WTC11 (cell line): ENCODE data around the gene RETREG1. TPM values are rescaled to one million over a fixed set of nuclear protein-coding genes. Genes with fewer than 3 reads are reported as not detected.

Experiments
- ATAC-seq: fragments of 200-7000 bp; cut with Tn5 transposase; 2 replicates; pipeline ENCODE4 v1.10.0; 2021; ENCODE audit warnings: mild to moderate bottlenecking, moderate library complexity
- CTCF ChIA-PET: fragments of 300-600 bp; sonication (Branson Sonifier 250); formaldehyde crosslinking; loops from one replicate; lab custom pipeline; 2021; ENCODE audit warnings: antibody characterized with exemption; lab: Charles Lee
- POLR2A ChIA-PET: fragments of 350-600 bp; sonication (Branson Sonifier 250); formaldehyde crosslinking; loops from one replicate; lab custom pipeline; 2021; ENCODE audit warnings: antibody characterized with exemption; lab: Charles Lee
- DNase-seq: peaks from one replicate; pipeline ENCODE4 v3.0.0; 2021; ENCODE audit warnings: low spot score
- H3K27ac Mint-ChIP-seq: 2 replicates; pipeline ENCODE4 v1.8.0; 2021; ENCODE audit warnings: mixed read lengths
- H3K27me3 Mint-ChIP-seq: 2 replicates; pipeline ENCODE4 v1.8.0; 2021; ENCODE audit warnings: low read depth, mild to moderate bottlenecking, moderate library complexity, mixed read lengths
- H3K36me3 Mint-ChIP-seq: 2 replicates; pipeline ENCODE4 v1.8.0; 2021; ENCODE audit warnings: mixed read lengths
- H3K4me1 Mint-ChIP-seq: 2 replicates; pipeline ENCODE4 v1.8.0; 2022; ENCODE audit warnings: mixed read lengths
- H3K4me3 Mint-ChIP-seq: 2 replicates; pipeline ENCODE4 v1.8.0; 2021; ENCODE audit warnings: mild to moderate bottlenecking, moderate library complexity, mixed read lengths
- H3K9me3 Mint-ChIP-seq: 2 replicates; pipeline ENCODE4 v1.8.0; 2021; ENCODE audit warnings: mixed read lengths
- AR ChIP-seq: fragments of 250-450 bp; sonication (Bioruptor Pico); IDR thresholded peaks from 2 replicates; pipeline ENCODE4 v1.9.0; 2021; ENCODE audit warnings: mild to moderate bottlenecking
- ATF1 ChIP-seq: sonication (generic); formaldehyde crosslinking; IDR thresholded peaks from 2 replicates; pipeline ENCODE4 v1.8.1; 2023; ENCODE audit warnings: mild to moderate bottlenecking, moderate library complexity, missing genetic modification reagents
- ATF3 ChIP-seq: sonication (generic); formaldehyde crosslinking; conservative IDR thresholded peaks from 2 replicates; pipeline ENCODE4 v1.8.1; 2022; ENCODE audit warnings: mild to moderate bottlenecking, missing genetic modification reagents
- FOXK1 ChIP-seq: sonication (generic); formaldehyde crosslinking; IDR thresholded peaks from 2 replicates; pipeline ENCODE4 v1.8.0; 2022; ENCODE audit warnings: mild to moderate bottlenecking, moderate library complexity, missing genetic modification reagents
- NFATC4 ChIP-seq: fragments of 250-450 bp; sonication (Bioruptor Pico); IDR thresholded peaks from 2 replicates; pipeline ENCODE4 v1.9.0; 2021; ENCODE audit warnings: mild to moderate bottlenecking
- NR1H2 ChIP-seq: sonication (generic); formaldehyde crosslinking; IDR thresholded peaks from 2 replicates; pipeline ENCODE4 v1.9.0; 2021; ENCODE audit warnings: mild to moderate bottlenecking, moderate library complexity, missing genetic modification reagents
- USF1 ChIP-seq: sonication (generic); formaldehyde crosslinking; IDR thresholded peaks from 2 replicates; pipeline ENCODE4 v1.8.0; 2022; ENCODE audit warnings: mild to moderate bottlenecking, missing genetic modification reagents
- ZBTB21 ChIP-seq: sonication (generic); formaldehyde crosslinking; IDR thresholded peaks from 2 replicates; pipeline ENCODE4 v1.8.1; 2023; ENCODE audit warnings: mild to moderate bottlenecking, missing genetic modification reagents, borderline replicate concordance
- ZNF121 ChIP-seq: sonication (generic); formaldehyde crosslinking; IDR thresholded peaks from 2 replicates; pipeline ENCODE4 v1.8.0; 2023; ENCODE audit warnings: missing genetic modification reagents
- total RNA-seq: library from RNA; stranded (reverse); gene quantifications from 3 replicates; pipeline ENCODE4 v1.2.3, GENCODE V29; 2021
- TF ChIP-seq, protein P1 (sequence below): sonication (generic); formaldehyde crosslinking; IDR thresholded peaks from 2 replicates; pipeline ENCODE4 v1.8.1; 2023; ENCODE audit warnings: mild to moderate bottlenecking, missing genetic modification reagents
- TF ChIP-seq, protein P2 (sequence below): sonication (generic); formaldehyde crosslinking; IDR thresholded peaks from 2 replicates; pipeline ENCODE4 v1.8.1; 2022; ENCODE audit warnings: missing genetic modification reagents, borderline replicate concordance
- TF ChIP-seq, protein P3 (sequence below): fragments of 250-450 bp; sonication (Bioruptor Pico); IDR thresholded peaks from 2 replicates; pipeline ENCODE4 v1.8.0; 2021; ENCODE audit warnings: mild to moderate bottlenecking
- TF ChIP-seq, protein P4 (sequence below): sonication (generic); formaldehyde crosslinking; IDR thresholded peaks from 2 replicates; pipeline ENCODE4 v1.8.0; 2022; ENCODE audit warnings: missing genetic modification reagents
- TF ChIP-seq, protein P5 (sequence below): fragments of 250-450 bp; sonication (Bioruptor Pico); IDR thresholded peaks from 2 replicates; pipeline ENCODE4 v2.1.2; 2022; ENCODE audit warnings: mild to moderate bottlenecking, moderate library complexity
- TF ChIP-seq, protein P6 (sequence below): fragments of 250-450 bp; sonication (Bioruptor Pico); IDR thresholded peaks from 2 replicates; pipeline ENCODE4 v1.9.0; 2021; ENCODE audit warnings: mild to moderate bottlenecking, borderline replicate concordance

Gene RETREG1
- total RNA-seq, 1 experiment from 2014 or later, result 2.2 TPM

DNA sequence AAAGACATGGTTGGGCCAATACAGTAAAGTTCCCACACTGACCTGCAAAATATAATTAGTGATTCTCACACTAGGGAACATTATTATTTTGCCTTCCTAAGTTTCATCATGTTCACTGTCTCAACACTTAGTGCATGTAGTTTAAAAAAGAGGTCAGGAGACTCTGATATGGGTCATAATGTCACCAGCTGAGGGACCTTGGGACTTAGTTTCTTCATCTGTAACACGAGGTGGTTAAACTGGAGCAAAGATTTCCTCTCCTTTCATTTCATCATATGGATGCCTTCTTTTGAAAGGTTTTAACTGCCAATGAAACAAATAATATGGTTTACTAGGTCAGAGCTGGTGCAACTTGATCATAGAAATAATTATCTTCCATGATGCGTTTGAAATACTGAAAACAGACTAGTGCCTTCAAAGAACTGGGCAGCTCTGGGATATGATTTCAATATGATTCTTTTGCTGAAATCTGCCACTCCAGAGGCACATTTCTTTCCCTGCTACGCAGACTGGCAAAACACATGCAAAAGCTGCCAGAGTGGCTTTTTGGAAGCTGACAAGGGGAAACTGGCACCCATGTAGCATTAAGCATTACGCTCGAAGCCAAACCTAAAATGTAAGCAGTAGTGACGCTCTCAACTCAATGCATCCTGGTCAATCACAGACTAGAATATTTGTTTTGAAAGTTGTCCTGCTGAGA, 20.8 kb downstream of the RETREG1 start (continued):
- TF ChIP-seq, protein P1, sequence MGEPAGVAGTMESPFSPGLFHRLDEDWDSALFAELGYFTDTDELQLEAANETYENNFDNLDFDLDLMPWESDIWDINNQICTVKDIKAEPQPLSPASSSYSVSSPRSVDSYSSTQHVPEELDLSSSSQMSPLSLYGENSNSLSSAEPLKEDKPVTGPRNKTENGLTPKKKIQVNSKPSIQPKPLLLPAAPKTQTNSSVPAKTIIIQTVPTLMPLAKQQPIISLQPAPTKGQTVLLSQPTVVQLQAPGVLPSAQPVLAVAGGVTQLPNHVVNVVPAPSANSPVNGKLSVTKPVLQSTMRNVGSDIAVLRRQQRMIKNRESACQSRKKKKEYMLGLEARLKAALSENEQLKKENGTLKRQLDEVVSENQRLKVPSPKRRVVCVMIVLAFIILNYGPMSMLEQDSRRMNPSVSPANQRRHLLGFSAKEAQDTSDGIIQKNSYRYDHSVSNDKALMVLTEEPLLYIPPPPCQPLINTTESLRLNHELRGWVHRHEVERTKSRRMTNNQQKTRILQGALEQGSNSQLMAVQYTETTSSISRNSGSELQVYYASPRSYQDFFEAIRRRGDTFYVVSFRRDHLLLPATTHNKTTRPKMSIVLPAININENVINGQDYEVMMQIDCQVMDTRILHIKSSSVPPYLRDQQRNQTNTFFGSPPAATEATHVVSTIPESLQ (CRISPR knock-in tag), result no peak
- TF ChIP-seq NFATC4 (CRISPR knock-in tag), result no peak
- no peak for TF ChIP-seq ZNF121 (CRISPR knock-in tag)
- TF ChIP-seq, protein P2, sequence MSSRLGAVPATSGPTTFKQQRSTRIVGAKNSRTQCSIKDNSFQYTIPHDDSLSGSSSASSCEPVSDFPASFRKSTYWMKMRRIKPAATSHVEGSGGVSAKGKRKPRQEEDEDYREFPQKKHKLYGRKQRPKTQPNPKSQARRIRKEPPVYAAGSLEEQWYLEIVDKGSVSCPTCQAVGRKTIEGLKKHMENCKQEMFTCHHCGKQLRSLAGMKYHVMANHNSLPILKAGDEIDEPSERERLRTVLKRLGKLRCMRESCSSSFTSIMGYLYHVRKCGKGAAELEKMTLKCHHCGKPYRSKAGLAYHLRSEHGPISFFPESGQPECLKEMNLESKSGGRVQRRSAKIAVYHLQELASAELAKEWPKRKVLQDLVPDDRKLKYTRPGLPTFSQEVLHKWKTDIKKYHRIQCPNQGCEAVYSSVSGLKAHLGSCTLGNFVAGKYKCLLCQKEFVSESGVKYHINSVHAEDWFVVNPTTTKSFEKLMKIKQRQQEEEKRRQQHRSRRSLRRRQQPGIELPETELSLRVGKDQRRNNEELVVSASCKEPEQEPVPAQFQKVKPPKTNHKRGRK (CRISPR knock-in tag), result no peak
- TF ChIP-seq, protein P3, sequence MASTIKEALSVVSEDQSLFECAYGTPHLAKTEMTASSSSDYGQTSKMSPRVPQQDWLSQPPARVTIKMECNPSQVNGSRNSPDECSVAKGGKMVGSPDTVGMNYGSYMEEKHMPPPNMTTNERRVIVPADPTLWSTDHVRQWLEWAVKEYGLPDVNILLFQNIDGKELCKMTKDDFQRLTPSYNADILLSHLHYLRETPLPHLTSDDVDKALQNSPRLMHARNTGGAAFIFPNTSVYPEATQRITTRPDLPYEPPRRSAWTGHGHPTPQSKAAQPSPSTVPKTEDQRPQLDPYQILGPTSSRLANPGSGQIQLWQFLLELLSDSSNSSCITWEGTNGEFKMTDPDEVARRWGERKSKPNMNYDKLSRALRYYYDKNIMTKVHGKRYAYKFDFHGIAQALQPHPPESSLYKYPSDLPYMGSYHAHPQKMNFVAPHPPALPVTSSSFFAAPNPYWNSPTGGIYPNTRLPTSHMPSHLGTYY, result no peak

- CTCF ChIA-PET, result no interaction called here
- TF ChIP-seq ZBTB21 (CRISPR knock-in tag) (no peak), ATF3 (CRISPR knock-in tag) (no peak), AR (CRISPR knock-in tag) (no peak), USF1 (CRISPR knock-in tag) (no peak), NR1H2 (CRISPR knock-in tag) (no peak), FOXK1 (CRISPR knock-in tag) (no peak), ATF1 (CRISPR knock-in tag) (no peak)
- TF ChIP-seq, protein P4, sequence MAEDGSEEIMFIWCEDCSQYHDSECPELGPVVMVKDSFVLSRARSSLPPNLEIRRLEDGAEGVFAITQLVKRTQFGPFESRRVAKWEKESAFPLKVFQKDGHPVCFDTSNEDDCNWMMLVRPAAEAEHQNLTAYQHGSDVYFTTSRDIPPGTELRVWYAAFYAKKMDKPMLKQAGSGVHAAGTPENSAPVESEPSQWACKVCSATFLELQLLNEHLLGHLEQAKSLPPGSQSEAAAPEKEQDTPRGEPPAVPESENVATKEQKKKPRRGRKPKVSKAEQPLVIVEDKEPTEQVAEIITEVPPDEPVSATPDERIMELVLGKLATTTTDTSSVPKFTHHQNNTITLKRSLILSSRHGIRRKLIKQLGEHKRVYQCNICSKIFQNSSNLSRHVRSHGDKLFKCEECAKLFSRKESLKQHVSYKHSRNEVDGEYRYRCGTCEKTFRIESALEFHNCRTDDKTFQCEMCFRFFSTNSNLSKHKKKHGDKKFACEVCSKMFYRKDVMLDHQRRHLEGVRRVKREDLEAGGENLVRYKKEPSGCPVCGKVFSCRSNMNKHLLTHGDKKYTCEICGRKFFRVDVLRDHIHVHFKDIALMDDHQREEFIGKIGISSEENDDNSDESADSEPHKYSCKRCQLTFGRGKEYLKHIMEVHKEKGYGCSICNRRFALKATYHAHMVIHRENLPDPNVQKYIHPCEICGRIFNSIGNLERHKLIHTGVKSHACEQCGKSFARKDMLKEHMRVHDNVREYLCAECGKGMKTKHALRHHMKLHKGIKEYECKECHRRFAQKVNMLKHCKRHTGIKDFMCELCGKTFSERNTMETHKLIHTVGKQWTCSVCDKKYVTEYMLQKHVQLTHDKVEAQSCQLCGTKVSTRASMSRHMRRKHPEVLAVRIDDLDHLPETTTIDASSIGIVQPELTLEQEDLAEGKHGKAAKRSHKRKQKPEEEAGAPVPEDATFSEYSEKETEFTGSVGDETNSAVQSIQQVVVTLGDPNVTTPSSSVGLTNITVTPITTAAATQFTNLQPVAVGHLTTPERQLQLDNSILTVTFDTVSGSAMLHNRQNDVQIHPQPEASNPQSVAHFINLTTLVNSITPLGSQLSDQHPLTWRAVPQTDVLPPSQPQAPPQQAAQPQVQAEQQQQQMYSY, result no peak
- TF ChIP-seq, protein P5, sequence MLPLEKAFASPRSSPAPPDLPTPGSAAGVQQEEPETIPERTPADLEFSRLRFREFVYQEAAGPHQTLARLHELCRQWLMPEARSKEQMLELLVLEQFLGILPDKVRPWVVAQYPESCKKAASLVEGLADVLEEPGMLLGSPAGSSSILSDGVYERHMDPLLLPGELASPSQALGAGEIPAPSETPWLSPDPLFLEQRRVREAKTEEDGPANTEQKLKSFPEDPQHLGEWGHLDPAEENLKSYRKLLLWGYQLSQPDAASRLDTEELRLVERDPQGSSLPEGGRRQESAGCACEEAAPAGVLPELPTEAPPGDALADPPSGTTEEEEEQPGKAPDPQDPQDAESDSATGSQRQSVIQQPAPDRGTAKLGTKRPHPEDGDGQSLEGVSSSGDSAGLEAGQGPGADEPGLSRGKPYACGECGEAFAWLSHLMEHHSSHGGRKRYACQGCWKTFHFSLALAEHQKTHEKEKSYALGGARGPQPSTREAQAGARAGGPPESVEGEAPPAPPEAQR, result no peak
- TF ChIP-seq, protein P6, sequence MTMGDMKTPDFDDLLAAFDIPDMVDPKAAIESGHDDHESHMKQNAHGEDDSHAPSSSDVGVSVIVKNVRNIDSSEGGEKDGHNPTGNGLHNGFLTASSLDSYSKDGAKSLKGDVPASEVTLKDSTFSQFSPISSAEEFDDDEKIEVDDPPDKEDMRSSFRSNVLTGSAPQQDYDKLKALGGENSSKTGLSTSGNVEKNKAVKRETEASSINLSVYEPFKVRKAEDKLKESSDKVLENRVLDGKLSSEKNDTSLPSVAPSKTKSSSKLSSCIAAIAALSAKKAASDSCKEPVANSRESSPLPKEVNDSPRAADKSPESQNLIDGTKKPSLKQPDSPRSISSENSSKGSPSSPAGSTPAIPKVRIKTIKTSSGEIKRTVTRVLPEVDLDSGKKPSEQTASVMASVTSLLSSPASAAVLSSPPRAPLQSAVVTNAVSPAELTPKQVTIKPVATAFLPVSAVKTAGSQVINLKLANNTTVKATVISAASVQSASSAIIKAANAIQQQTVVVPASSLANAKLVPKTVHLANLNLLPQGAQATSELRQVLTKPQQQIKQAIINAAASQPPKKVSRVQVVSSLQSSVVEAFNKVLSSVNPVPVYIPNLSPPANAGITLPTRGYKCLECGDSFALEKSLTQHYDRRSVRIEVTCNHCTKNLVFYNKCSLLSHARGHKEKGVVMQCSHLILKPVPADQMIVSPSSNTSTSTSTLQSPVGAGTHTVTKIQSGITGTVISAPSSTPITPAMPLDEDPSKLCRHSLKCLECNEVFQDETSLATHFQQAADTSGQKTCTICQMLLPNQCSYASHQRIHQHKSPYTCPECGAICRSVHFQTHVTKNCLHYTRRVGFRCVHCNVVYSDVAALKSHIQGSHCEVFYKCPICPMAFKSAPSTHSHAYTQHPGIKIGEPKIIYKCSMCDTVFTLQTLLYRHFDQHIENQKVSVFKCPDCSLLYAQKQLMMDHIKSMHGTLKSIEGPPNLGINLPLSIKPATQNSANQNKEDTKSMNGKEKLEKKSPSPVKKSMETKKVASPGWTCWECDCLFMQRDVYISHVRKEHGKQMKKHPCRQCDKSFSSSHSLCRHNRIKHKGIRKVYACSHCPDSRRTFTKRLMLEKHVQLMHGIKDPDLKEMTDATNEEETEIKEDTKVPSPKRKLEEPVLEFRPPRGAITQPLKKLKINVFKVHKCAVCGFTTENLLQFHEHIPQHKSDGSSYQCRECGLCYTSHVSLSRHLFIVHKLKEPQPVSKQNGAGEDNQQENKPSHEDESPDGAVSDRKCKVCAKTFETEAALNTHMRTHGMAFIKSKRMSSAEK, result no peak
These were observed 23.2 kb downstream of the RETREG1 start for GRCh38 chr5:16593628-16594027.

More at GRCh38 chr5:16593628-16594027, 23.2 kb downstream of the RETREG1 start:
- POLR2A ChIA-PET, result no interaction called here
- Mint-ChIP-seq H3K9me3 (peaks cover 6% of the 10 kb centered on the region), H3K4me3 (no peak overlapping the region), H3K27me3 (no peaks in the 10 kb centered on the region; the same call in 1 of the 2 replicates), H3K36me3 (no peaks in the 10 kb centered on the region; the same call in 1 of the 2 replicates), H3K27ac (no peak overlapping the region), H3K4me1 (peaks cover 13% of the 10 kb centered on the region)
- DNase-seq (no peak), ATAC-seq (no peak)
